Prostate gland (tissue), 2 donors: ENCODE measurements around the gene AGER. TPM values are rescaled to one million over a fixed set of nuclear protein-coding genes. Genes with fewer than 3 reads are reported as not detected.

ENCODE experiments used
- DNase-seq: peaks from one replicate; pipeline ENCODE4 v3.0.0-alpha.2; 2019; ENCODE audit warnings: low spot score
- H3K27ac ChIP-seq, 2 donors: fragments of 200-600 bp; sonication (generic); 2 replicates each; pipeline ENCODE4 v1.5.1; 2017 to 2019
- H3K27me3 ChIP-seq: fragments of 200-600 bp; sonication (generic); replicated peaks from 2 replicates; pipeline ENCODE4 v1.5.1; 2019; ENCODE audit not compliant: insufficient read depth
- H3K36me3 ChIP-seq, 2 donors: fragments of 200-600 bp; sonication (generic); 1 replicate in 1 of 2; 2 replicates in 1 of 2; pipeline versions ENCODE4 v1.5.1 to v1.8.1; 2017 to 2019
- H3K4me1 ChIP-seq: fragments of 200-600 bp; sonication (generic); replicated peaks from 2 replicates; pipeline ENCODE4 v1.5.1; 2019
- H3K4me3 ChIP-seq, 2 donors: fragments of 200-600 bp; sonication (generic); 2 replicates each; pipeline ENCODE4 v1.5.1; 2017 to 2019
- H3K9me3 ChIP-seq: fragments of 200-600 bp; sonication (generic); 2 replicates; pipeline ENCODE4 v1.5.1; 2017
- POLR2A ChIP-seq: fragments of 450-650 bp; IDR thresholded peaks from one replicate; pipeline ENCODE4 v1.6.1; 2016; ENCODE audit warnings: antibody characterized with exemption, mild to moderate bottlenecking
- POLR2AphosphoS5 ChIP-seq: sonication (generic); formaldehyde crosslinking; IDR thresholded peaks from one replicate; pipeline ENCODE4 v1.6.1; 2017; ENCODE audit warnings: antibody characterized with exemption
- WGBS: methylation state at CpG from one replicate; pipeline ENCODE4 v1.1.5; 2018; 5-methylcytosine and 5-hydroxymethylcytosine counted together
- intact Hi-C: fragments of 100-400 bp; cut with DNase I; formaldehyde crosslinking; loops from one replicate; pipeline ENCODE4 v1.14.2; 2022
- microRNA-seq: library from miRNA; unstranded; fragments of <30 nt; microRNA quantifications from one replicate; pipeline ENCODE4, GENCODE V29; 2016
- small RNA-seq, 2 donors: library from RNA; depleted of rRNA; stranded (forward); fragments of <200 nt; gene quantifications; one replicate each; pipeline ENCODE3, GENCODE V24; 2016
- total RNA-seq, 2 donors: library from RNA; depleted of rRNA; stranded (reverse); fragments of >200 nt; gene quantifications; one replicate each; pipeline ENCODE4 v1.1.0, GENCODE V29; 2016
- TF ChIP-seq, protein P1 (sequence below), 4 experiments: fragments of 200-600 bp in 2 of 4; fragments of 450-650 bp in 2 of 4; sonication (generic) in 2 of 4; IDR thresholded peaks; 1 replicate in 3 of 4; 2 replicates in 1 of 4; pipeline ENCODE4 v1.5.1; 2016 to 2019; ENCODE audit warnings: antibody characterized with exemption in 4 of 4, mild to moderate bottlenecking in 2 of 4, moderate library complexity in 2 of 4

AGER gene
- total RNA-seq, 2 donors from 2014 or later, result 3.3 to 3.8 TPM

DNA sequence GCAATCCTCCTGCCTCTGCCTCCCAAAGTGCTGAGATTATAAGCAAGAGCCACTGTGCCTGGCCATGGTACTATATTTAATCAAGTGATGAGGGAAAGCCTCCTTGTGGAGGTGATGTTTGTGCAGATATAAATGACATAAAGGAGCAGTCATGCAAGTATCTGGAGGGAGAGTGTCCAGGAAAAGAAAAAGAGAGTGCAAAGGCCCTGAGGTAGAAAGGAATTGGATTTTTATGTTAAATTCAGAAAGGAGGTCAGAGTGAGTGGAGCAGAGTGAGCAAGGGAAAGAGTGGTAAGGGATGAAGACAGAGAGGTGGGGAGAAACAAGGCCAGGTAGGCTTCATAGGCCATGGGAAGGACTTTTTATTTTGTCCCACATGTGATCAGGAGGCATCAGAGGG is 46.6 kb downstream of the AGER start:
- TF ChIP-seq POLR2A (no peak), POLR2AphosphoS5 (no peak)
- TF ChIP-seq, protein P1, sequence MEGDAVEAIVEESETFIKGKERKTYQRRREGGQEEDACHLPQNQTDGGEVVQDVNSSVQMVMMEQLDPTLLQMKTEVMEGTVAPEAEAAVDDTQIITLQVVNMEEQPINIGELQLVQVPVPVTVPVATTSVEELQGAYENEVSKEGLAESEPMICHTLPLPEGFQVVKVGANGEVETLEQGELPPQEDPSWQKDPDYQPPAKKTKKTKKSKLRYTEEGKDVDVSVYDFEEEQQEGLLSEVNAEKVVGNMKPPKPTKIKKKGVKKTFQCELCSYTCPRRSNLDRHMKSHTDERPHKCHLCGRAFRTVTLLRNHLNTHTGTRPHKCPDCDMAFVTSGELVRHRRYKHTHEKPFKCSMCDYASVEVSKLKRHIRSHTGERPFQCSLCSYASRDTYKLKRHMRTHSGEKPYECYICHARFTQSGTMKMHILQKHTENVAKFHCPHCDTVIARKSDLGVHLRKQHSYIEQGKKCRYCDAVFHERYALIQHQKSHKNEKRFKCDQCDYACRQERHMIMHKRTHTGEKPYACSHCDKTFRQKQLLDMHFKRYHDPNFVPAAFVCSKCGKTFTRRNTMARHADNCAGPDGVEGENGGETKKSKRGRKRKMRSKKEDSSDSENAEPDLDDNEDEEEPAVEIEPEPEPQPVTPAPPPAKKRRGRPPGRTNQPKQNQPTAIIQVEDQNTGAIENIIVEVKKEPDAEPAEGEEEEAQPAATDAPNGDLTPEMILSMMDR (IDR thresholded peaks at IDR 0.05), result no peak
- Histone ChIP-seq H3K27me3 (no peaks in the 10 kb centered on the region), H3K27ac (no peak overlapping the region), H3K9me3 (no peaks in the 10 kb centered on the region), H3K4me3 (no peak overlapping the region), H3K36me3 (no peaks in the 10 kb centered on the region), H3K4me1 (no peaks in the 10 kb centered on the region)
- DNase-seq, result no peak
- intact Hi-C loops, result no loop called here

DNA sequence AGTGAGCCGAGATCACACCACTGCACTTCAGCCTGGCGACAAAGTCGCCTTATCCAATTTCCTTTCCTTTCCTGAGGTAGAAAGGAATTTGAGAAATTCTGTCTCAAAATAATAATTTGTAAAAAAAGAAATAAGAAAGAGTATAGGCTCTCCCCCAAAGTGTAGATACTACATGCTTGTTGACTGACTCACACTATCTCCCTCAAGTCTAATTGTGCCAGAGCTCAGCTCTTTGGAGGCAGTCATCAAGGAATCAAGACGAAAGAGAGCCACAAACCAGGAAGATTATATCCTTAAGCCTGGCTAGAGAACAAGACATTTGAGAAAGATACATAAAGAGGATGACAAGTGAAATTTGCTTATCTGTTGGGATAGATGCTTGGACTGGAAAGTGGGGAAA is 50.3 kb downstream of the AGER start:
- Histone ChIP-seq H3K27ac (no peak overlapping the region), H3K9me3 (no peaks in the 10 kb centered on the region), H3K36me3 (no peaks in the 10 kb centered on the region), H3K4me3 (no peak overlapping the region), H3K27me3 (no peaks in the 10 kb centered on the region), H3K4me1 (peaks cover 9% of the 10 kb centered on the region)
- intact Hi-C loops, result no loop called here
- no peak for DNase-seq
- TF ChIP-seq POLR2A (no peak), POLR2AphosphoS5 (no peak)
- TF ChIP-seq, protein P1 (IDR thresholded peaks at IDR 0.05), result no peak
- 77% methylated on average over 4 of the region's 4 CpGs for WGBS

DNA sequence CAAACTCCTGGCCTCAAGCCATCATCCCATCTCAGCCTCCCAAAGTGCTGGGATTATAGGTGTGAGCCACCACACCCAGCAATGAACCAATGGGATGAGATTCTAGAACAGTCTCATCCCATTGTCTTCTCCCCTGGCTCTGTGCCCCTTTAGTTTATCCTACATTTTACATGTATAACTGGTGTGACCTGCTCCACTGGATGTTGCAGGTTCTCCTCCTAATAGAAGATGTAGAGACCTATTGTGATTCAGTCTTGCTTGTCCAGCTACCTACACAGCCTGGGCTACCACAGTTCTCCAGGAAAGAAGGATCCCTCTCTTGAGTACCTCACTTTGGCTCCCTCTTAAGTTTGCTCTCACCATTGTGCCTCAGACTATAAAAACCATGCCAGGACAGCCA is 51.9 kb downstream of the AGER start:
- no peaks in the 10 kb centered on the region for H3K27me3 ChIP-seq
- no peak overlapping the region for H3K27ac ChIP-seq
- H3K9me3 ChIP-seq, result no peaks in the 10 kb centered on the region
- no peak for DNase-seq
- TF ChIP-seq, protein P1 (IDR thresholded peaks at IDR 0.05), result no peak
- TF ChIP-seq POLR2A (no peak), POLR2AphosphoS5 (no peak)
- peaks cover 13% of the 10 kb centered on the region for H3K4me1 ChIP-seq
- H3K4me3 ChIP-seq, result no peak overlapping the region
- intact Hi-C loops, result no loop called here
- no peaks in the 10 kb centered on the region for H3K36me3 ChIP-seq

DNA sequence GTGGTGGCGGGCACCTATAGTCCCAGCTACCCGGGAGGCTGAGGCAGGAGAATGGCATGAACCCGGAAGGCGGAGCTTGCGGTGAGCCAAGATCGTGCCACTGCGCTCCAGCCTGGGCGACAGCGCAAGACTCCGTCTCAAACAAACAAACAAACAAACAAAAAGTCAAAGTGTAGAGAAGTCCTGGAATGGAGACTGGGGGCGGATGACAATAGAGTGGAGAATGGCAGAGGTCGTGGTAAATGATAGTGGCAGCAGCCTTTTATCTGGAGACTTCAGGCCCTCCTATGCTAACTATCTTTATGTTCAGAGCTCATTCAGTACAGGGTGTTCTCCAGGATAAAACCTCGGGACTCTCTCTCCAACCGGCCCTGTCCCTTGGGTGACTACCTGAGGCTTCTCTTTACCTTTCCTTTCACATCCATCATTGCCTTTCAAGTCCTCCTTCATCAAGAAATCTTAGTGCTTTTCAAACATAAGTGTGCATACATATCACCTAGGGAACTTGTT is 52.6 kb downstream of the AGER start:
- H3K36me3 ChIP-seq, result no peaks in the 10 kb centered on the region
- H3K4me1 ChIP-seq, result peaks cover 19% of the 10 kb centered on the region
- no peaks in the 10 kb centered on the region for H3K27me3 ChIP-seq
- no peaks in the 10 kb centered on the region for H3K9me3 ChIP-seq
- TF ChIP-seq, protein P1 (IDR thresholded peaks at IDR 0.05), result no peak
- H3K4me3 ChIP-seq, result no peak overlapping the region
- H3K27ac ChIP-seq, result no peak overlapping the region
- DNase-seq, result no peak
- intact Hi-C loops, result loop anchor here (2.0 kb wide), 1 partner anchor 19 kb away; the partner anchor contains the start of gene PRRT1
- WGBS, result 87% methylated on average over 14 of the region's 14 CpGs

Small RNA genes within 50 kb of the gene (microRNA-seq; reads per million reads assigned to microRNA genes)
- 2.9 reads per million, percentile 35 among the genes with 10 or more reads in this experiment for gene MIR6721
- gene MIR6833, result 0.75 reads per million

Small RNA genes within 50 kb of the gene (small RNA-seq; reads per million reads assigned to genes)
- gene AL662884.1 (0 reads per million in 2 donors), gene MIR6833 (0 reads per million in 2 donors)

Other genes with a start within 250 kb of the AGER start
- gene CFB, start 238.2 kb downstream of the AGER start, total RNA-seq, result 10 to 100 TPM; 32.1 to 48.6 TPM
- 10 to 100 TPM; 88.9 to 94.0 TPM for gene NELFE, start 225.3 kb downstream of the AGER start, total RNA-seq
- gene SKIC2, start 225.1 kb downstream of the AGER start, total RNA-seq, result 10 to 100 TPM; 34.8 to 66.2 TPM
- gene DXO, start 212.1 kb downstream of the AGER start, total RNA-seq, result 10 to 100 TPM; 21.9 to 36.0 TPM
- gene C4A, start 202.2 kb downstream of the AGER start, total RNA-seq, result 100 to 1,000 TPM in 1 of 2 donors, 10 to 100 TPM in 1; 32.8 to 196 TPM
- 100 to 1,000 TPM in 1 of 2 donors, 10 to 100 TPM in 1; 49.2 to 137 TPM for gene C4B, start 169.5 kb downstream of the AGER start, total RNA-seq
- 1 to 10 TPM in 1 of 2 donors, under 1 TPM in 1; 0.59 to 2.7 TPM for gene CYP21A2, start 145.8 kb downstream of the AGER start, total RNA-seq
- gene TNXB, start 74.9 kb downstream of the AGER start, total RNA-seq, result 10 to 100 TPM; 18.5 to 29.1 TPM
- 100 to 1,000 TPM in 1 of 2 donors, 10 to 100 TPM in 1; 70.6 to 132 TPM for gene ATF6B, start 56.0 kb downstream of the AGER start, total RNA-seq
- 1 to 10 TPM; 3.6 to 6.9 TPM for gene FKBPL, start 54.0 kb downstream of the AGER start, total RNA-seq
- gene PRRT1, start 32.3 kb downstream of the AGER start, total RNA-seq, result 1 to 10 TPM in 1 of 2 donors, under 1 TPM in 1; 0.64 to 7.2 TPM
- 10 to 100 TPM; 18.6 to 32.9 TPM for gene PPT2, start 30.1 kb downstream of the AGER start, total RNA-seq
- gene EGFL8, start 19.7 kb downstream of the AGER start, total RNA-seq, result 10 to 100 TPM; 12.2 to 19.5 TPM
- 100 to 1,000 TPM in 1 of 2 donors, 10 to 100 TPM in 1; 52.6 to 113 TPM for gene AGPAT1, start 8.2 kb downstream of the AGER start, total RNA-seq
- 100 to 1,000 TPM in 1 of 2 donors, 10 to 100 TPM in 1; 98.6 to 129 TPM for gene RNF5, start 5.8 kb downstream of the AGER start, total RNA-seq
- gene PBX2, start 5.9 kb upstream of the AGER start, total RNA-seq, result 100 to 1,000 TPM in 1 of 2 donors, 10 to 100 TPM in 1; 61.5 to 102 TPM
- 1 to 10 TPM; 5.1 to 5.9 TPM for gene GPSM3, start 8.4 kb upstream of the AGER start, total RNA-seq
- 10 to 100 TPM; 14.6 to 18.2 TPM for gene NOTCH4, start 39.8 kb upstream of the AGER start, total RNA-seq
- under 1 TPM in 1 of 2 donors, not detected in 1; 0.45 TPM for gene TSBP1, start 187.7 kb upstream of the AGER start, total RNA-seq
- gene BTNL2, start 222.9 kb upstream of the AGER start, total RNA-seq, result not detected